Uterus (tissue), 2 donors: ENCODE measurements around the gene MRPL24.

Experiments used
- CTCF ChIP-seq, 4 experiments: fragments of 200-600 bp in 2 of 4; fragments of 450-650 bp in 2 of 4; sonication (generic) in 2 of 4; IDR thresholded peaks; one replicate each; pipeline ENCODE4 v1.5.1; 2016 to 2019; ENCODE audit warnings: antibody characterized with exemption in 4 of 4, mild to moderate bottlenecking in 2 of 4, moderate library complexity in 1 of 4
- POLR2A ChIP-seq, 2 donors: fragments of 450-650 bp; IDR thresholded peaks; one replicate each; pipeline ENCODE4 v1.6.1; 2016; ENCODE audit warnings: antibody characterized with exemption in 2 of 2, mild to moderate bottlenecking in 1 of 2, moderate library complexity in 1 of 2

GRCh38 chr1:156767101-156767878 lies 26.4 kb upstream of the MRPL24 start, which contains the start of gene PRCC:
- peak in 1 of 4 experiments; percentile 35 for TF ChIP-seq CTCF (IDR thresholded peaks at IDR 0.05)
- TF ChIP-seq POLR2A (IDR thresholded peaks at IDR 0.05) = peak; percentile 55 to 58
